ENCODE results near the gene SEC24B. TPM values are rescaled to one million over a fixed set of nuclear protein-coding genes. Genes with fewer than 3 reads are reported as not detected.

The SEC24B gene
- total RNA-seq, 1 experiment from 2014 or later: 35.0 TPM

DNA sequence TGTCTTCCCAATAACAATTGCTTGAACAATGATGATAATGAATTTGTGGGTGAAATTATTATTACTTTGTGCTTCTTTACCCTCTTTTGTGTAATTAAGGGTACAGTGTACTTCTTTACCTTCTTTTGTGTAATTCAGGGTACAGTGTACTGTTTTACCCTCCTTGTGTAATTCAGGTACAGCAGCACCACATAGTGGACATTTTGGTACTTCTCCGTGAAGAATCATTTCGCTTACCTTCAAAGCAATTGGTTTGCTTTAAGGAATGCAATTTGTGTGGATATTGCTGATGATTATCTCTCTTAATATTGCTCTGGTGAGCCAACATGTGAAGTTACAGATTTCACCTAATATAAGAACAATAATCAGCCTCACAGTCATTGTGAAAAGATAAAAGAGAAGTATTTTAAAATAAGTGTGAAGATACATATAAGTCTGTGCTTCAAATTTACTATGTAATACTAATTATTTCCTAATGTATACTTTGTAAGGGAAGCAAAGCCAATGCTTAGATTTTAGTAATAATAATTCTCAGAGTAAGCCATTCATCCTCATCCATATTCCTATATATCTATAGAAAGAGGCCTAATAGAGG lies 27.2 kb upstream of the SEC24B start:
- H3K27ac Mint-ChIP-seq (ENCODE audit: low read depth, unreplicated experiment): no peak overlapping the region
- CTCF ChIA-PET: interaction anchor here (0.6 to 1.7 kb wide), 28 partner anchors 11 to 1380 kb away, joined by 3 to 14 read pairs (median 3); no protein-coding TSS in a partner anchor
- peak; percentile 68 for DNase-seq (ENCODE audit: unreplicated experiment)
- intact Hi-C loops (cut with micrococcal nuclease): loop anchor here (1.0 to 5.0 kb wide), 4 partner anchors 108 to 834 kb away; no protein-coding TSS in a partner anchor
- TF ChIP-seq, protein P1, sequence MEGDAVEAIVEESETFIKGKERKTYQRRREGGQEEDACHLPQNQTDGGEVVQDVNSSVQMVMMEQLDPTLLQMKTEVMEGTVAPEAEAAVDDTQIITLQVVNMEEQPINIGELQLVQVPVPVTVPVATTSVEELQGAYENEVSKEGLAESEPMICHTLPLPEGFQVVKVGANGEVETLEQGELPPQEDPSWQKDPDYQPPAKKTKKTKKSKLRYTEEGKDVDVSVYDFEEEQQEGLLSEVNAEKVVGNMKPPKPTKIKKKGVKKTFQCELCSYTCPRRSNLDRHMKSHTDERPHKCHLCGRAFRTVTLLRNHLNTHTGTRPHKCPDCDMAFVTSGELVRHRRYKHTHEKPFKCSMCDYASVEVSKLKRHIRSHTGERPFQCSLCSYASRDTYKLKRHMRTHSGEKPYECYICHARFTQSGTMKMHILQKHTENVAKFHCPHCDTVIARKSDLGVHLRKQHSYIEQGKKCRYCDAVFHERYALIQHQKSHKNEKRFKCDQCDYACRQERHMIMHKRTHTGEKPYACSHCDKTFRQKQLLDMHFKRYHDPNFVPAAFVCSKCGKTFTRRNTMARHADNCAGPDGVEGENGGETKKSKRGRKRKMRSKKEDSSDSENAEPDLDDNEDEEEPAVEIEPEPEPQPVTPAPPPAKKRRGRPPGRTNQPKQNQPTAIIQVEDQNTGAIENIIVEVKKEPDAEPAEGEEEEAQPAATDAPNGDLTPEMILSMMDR (IDR thresholded peaks at IDR 0.05; ENCODE audit: unreplicated experiment): peak; percentile 71
- no peaks in the 10 kb centered on the region for H3K27me3 Mint-ChIP-seq (ENCODE audit: insufficient read depth, unreplicated experiment)
- BruUV-seq (replicated peaks): no TSS peak
- H3K9me3 Mint-ChIP-seq (ENCODE audit: unreplicated experiment): no peaks in the 10 kb centered on the region
- POLR2A ChIA-PET: interaction anchor here (0.7 kb wide), 1 partner anchor 29 kb away, joined by 3 read pairs; no protein-coding TSS in a partner anchor
- no peak overlapping the region for H3K4me3 Mint-ChIP-seq (ENCODE audit: unreplicated experiment)
- H3K36me3 Mint-ChIP-seq (ENCODE audit: insufficient read depth, unreplicated experiment): no peaks in the 10 kb centered on the region
- H3K4me1 Mint-ChIP-seq (ENCODE audit: insufficient read depth, unreplicated experiment): peaks cover 13% of the 10 kb centered on the region

DNA sequence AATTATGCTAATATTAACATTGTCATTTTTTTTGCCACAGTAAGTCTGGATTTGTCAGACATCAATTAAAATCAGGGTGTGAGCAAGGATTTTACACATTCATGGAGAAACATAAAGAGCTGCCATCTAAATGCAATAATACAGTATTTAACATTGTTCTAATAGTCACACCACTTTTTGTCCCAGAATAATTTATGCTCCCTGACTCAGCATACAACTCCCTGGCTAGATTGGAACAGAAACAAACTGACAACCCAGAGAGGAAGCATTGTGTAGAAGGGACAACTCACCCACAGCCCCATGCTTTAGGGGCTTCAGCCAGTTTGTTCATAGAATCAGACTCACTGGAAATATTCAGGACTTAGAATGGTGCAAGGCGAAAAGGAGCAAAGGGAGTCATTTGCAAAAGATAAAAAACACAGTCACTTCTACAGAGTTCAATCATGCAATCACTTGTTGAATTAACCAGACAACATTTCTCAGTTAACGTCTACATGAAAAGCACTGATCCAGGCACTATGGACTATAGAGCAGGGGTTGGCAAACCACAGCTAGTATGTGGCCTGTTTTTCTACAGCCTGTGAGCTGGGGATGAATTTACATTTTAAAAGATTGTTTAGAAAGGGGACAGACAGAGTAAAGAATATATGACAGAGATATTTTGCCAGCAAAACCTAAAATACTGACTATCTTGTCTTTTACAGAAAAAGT lies 26.4 kb upstream of the SEC24B start:
- TF ChIP-seq, protein P1 (IDR thresholded peaks at IDR 0.05; ENCODE audit: unreplicated experiment): no peak
- BruUV-seq (replicated peaks): no TSS peak
- Mint-ChIP-seq H3K9me3 (ENCODE audit: unreplicated experiment) (no peaks in the 10 kb centered on the region), H3K4me3 (ENCODE audit: unreplicated experiment) (no peak overlapping the region), H3K4me1 (ENCODE audit: insufficient read depth, unreplicated experiment) (peaks cover 13% of the 10 kb centered on the region), H3K27ac (ENCODE audit: low read depth, unreplicated experiment) (no peak overlapping the region), H3K27me3 (ENCODE audit: insufficient read depth, unreplicated experiment) (no peaks in the 10 kb centered on the region), H3K36me3 (ENCODE audit: insufficient read depth, unreplicated experiment) (no peaks in the 10 kb centered on the region)
- intact Hi-C loops (cut with micrococcal nuclease): loop anchor here (2.0 to 5.0 kb wide), 2 partner anchors 724 to 835 kb away; no protein-coding TSS in a partner anchor
- no peak for DNase-seq (ENCODE audit: unreplicated experiment)
- CTCF ChIA-PET: interaction anchor here (0.6 to 1.2 kb wide), 7 partner anchors 13 to 722 kb away, joined by 3 to 4 read pairs (median 3); no protein-coding TSS in a partner anchor
- POLR2A ChIA-PET: no interaction called here

DNA sequence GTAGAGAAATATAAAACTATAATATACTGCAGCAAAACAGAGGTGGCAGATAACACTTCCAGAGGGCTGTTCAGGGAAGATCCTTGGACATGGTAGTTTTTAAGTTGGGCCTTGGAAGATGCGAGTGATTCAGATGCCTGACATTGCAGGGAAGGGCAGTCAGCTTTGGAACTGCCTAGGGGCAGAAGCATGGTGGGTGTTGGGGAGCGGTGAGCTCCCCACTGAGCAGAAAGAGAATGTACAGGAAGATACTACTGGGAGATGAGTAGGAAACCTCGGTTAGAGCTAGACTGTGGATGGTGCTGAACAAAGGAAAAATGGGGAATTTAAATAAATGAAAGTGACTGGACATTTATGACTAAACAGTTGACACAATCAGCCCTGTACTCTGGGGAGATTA lies 24.9 kb upstream of the SEC24B start:
- intact Hi-C loops (cut with micrococcal nuclease): loop anchor here (5.0 kb wide), 1 partner anchor 836 kb away; no protein-coding TSS in a partner anchor
- ChIA-PET POLR2A (no interaction called here), CTCF (interaction anchor here (1.0 to 1.2 kb wide), 3 partner anchors 577 to 724 kb away, joined by 3 to 4 read pairs (median 3); no protein-coding TSS in a partner anchor)
- TF ChIP-seq, protein P1 (IDR thresholded peaks at IDR 0.05; ENCODE audit: unreplicated experiment): no peak
- H3K9me3 Mint-ChIP-seq (ENCODE audit: unreplicated experiment): no peaks in the 10 kb centered on the region
- peak; percentile 4 for DNase-seq (ENCODE audit: unreplicated experiment)
- H3K27me3 Mint-ChIP-seq (ENCODE audit: insufficient read depth, unreplicated experiment): no peaks in the 10 kb centered on the region
- H3K4me3 Mint-ChIP-seq (ENCODE audit: unreplicated experiment): no peak overlapping the region
- no peaks in the 10 kb centered on the region for H3K36me3 Mint-ChIP-seq (ENCODE audit: insufficient read depth, unreplicated experiment)
- BruUV-seq (replicated peaks): no TSS peak
- H3K4me1 Mint-ChIP-seq (ENCODE audit: insufficient read depth, unreplicated experiment): peaks cover 13% of the 10 kb centered on the region
- no peak overlapping the region for H3K27ac Mint-ChIP-seq (ENCODE audit: low read depth, unreplicated experiment)

DNA sequence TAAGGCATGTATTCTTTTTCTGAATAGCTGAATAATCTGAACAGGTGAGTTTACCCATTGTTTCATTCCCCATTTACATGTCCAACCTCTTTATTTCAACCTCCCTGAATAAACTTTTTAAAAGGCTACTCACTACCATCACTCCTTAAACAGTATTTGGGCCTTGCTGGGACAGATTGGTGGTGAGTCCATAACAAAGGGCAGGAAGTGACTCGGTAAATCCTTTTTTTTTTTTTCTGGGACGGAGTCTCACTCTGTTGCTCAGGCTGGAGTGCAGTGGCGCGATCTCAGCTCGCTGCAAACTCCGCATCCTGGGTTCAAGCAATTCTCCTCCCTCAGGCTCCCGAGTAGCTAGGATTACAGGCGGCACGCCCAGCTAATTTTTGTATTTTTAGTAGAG lies 23.4 kb upstream of the SEC24B start:
- intact Hi-C loops (cut with micrococcal nuclease): no loop called here
- Mint-ChIP-seq H3K9me3 (ENCODE audit: unreplicated experiment) (no peaks in the 10 kb centered on the region), H3K27ac (ENCODE audit: low read depth, unreplicated experiment) (no peak overlapping the region), H3K4me1 (ENCODE audit: insufficient read depth, unreplicated experiment) (peaks cover 13% of the 10 kb centered on the region), H3K36me3 (ENCODE audit: insufficient read depth, unreplicated experiment) (no peaks in the 10 kb centered on the region), H3K27me3 (ENCODE audit: insufficient read depth, unreplicated experiment) (no peaks in the 10 kb centered on the region), H3K4me3 (ENCODE audit: unreplicated experiment) (no peak overlapping the region)
- ChIA-PET CTCF (interaction anchor here (0.6 to 1.1 kb wide), 7 partner anchors 10 to 728 kb away, joined by 3 to 5 read pairs (median 4); no protein-coding TSS in a partner anchor), POLR2A (no interaction called here)
- BruUV-seq (replicated peaks): no TSS peak
- no peak for DNase-seq (ENCODE audit: unreplicated experiment)
- TF ChIP-seq, protein P1 (IDR thresholded peaks at IDR 0.05; ENCODE audit: unreplicated experiment): no peak

All from MCF 10A (cell line).